ENCODE results near the gene EXOC4. TPM values are rescaled to one million over a fixed set of nuclear protein-coding genes. Genes with fewer than 3 reads are reported as not detected.

EXOC4 gene
- total and polyA plus RNA-seq, 2 experiments from 2014 or later: 23.9 to 51.7 TPM

GRCh38 chr7:133794479-133794878 is 541.6 kb downstream of the EXOC4 start:
- Histone ChIP-seq H4K20me1 (ENCODE audit: insufficient read depth) (no peaks in the 10 kb centered on the region), H2AFZ (no peak overlapping the region), H3K4me1 (ENCODE audit: insufficient read depth) (peaks cover 13% of the 10 kb centered on the region), H3K9me2 (ENCODE audit: insufficient read depth) (no peaks in the 10 kb centered on the region), H3F3A (ENCODE audit: insufficient read depth) (peaks cover 19% of the 10 kb centered on the region), H3K9ac (no peak overlapping the region), H3K79me2 (ENCODE audit: insufficient read depth) (no peaks in the 10 kb centered on the region), H3K27ac (no peak overlapping the region), H3K36me3 (ENCODE audit: low read depth) (no peaks in the 10 kb centered on the region), H3K27me3 (replicated peaks; ENCODE audit: insufficient read depth) (no peaks in the 10 kb centered on the region), H3K4me2 (ENCODE audit: unreplicated experiment) (no peak overlapping the region), H3K9me3 (ENCODE audit: low read depth) (no peaks in the 10 kb centered on the region), H3K4me3 (no peak overlapping the region)
- in situ Hi-C loops (cut with MboI): no loop called here
- peak; percentile 45 for DNase-seq
- WGBS, 2 experiments (ENCODE audit: low coverage in 1 of 2, low lambda C conversion rate in 2 of 2, missing lambda C conversion rate in 2 of 2): 50% methylated on average over 2 of the region's 2 CpGs
- TF ChIP-seq EZH2phosphoT487 (IDR thresholded peaks at IDR 0.05; ENCODE audit: insufficient read depth, low read depth): no peak
- no peak for TF ChIP-seq EZH2 (IDR thresholded peaks at IDR 0.05; ENCODE audit: insufficient read depth, poor library complexity, severe bottlenecking)

DNA sequence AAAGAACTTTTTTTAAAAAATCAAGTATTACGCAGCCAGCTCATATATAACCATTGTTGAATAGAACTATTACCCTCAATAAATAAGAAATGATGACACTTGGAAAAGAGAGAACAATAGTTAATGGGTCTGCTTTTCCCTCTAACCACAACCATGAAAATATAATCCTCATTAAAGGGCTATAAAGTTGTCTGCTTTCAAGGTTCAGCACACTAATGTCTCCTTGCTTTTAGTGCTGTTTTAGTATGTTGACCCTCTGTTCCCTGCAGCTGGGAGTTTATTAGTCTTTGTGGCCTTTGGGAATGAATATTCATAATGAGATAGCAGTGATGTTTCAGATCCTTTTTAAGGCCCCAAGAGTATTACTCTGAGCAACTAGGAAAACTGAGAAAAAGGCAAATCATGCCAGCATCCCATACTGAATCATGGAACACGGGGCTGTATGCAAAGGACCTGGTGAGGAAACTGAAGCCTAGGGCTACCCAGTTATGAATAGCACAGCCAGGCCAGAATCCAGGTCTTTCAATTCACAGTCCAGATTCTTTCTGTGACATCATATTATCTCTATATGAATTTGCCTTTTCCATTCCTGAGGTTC is 542.3 kb downstream of the EXOC4 start:
- no peak overlapping the region for H3K27ac ChIP-seq
- H3K4me2 ChIP-seq (ENCODE audit: unreplicated experiment): no peak overlapping the region
- peaks cover 19% of the 10 kb centered on the region for H3F3A ChIP-seq (ENCODE audit: insufficient read depth)
- H3K9me2 ChIP-seq (ENCODE audit: insufficient read depth): no peaks in the 10 kb centered on the region
- peaks cover 13% of the 10 kb centered on the region for H3K4me1 ChIP-seq (ENCODE audit: insufficient read depth)
- no peak overlapping the region for H3K9ac ChIP-seq
- no peaks in the 10 kb centered on the region for H3K79me2 ChIP-seq (ENCODE audit: insufficient read depth)
- H4K20me1 ChIP-seq (ENCODE audit: insufficient read depth): no peaks in the 10 kb centered on the region
- WGBS, 2 experiments (ENCODE audit: low coverage in 1 of 2, low lambda C conversion rate in 2 of 2, missing lambda C conversion rate in 2 of 2): 100% methylated on average over 2 of the region's 2 CpGs
- no peak overlapping the region for H2AFZ ChIP-seq
- H3K9me3 ChIP-seq (ENCODE audit: low read depth): no peaks in the 10 kb centered on the region
- DNase-seq: no peak
- H3K4me3 ChIP-seq: no peak overlapping the region
- H3K36me3 ChIP-seq (ENCODE audit: low read depth): no peaks in the 10 kb centered on the region
- in situ Hi-C loops (cut with MboI): no loop called here
- no peaks in the 10 kb centered on the region for H3K27me3 ChIP-seq (replicated peaks; ENCODE audit: insufficient read depth)
- no peak for TF ChIP-seq EZH2 (IDR thresholded peaks at IDR 0.05; ENCODE audit: insufficient read depth, poor library complexity, severe bottlenecking)
- no peak for TF ChIP-seq EZH2phosphoT487 (IDR thresholded peaks at IDR 0.05; ENCODE audit: insufficient read depth, low read depth)

GRCh38 chr7:133796782-133797745 is 544.2 kb downstream of the EXOC4 start:
- Histone ChIP-seq H3K9me3 (ENCODE audit: low read depth) (no peaks in the 10 kb centered on the region), H3K36me3 (ENCODE audit: low read depth) (no peaks in the 10 kb centered on the region), H3K4me1 (ENCODE audit: insufficient read depth) (peaks cover 13% of the 10 kb centered on the region), H3K4me2 (ENCODE audit: unreplicated experiment) (no peak overlapping the region), H3K4me3 (no peak overlapping the region), H3K9me2 (ENCODE audit: insufficient read depth) (no peaks in the 10 kb centered on the region), H3K27ac (no peak overlapping the region), H4K20me1 (ENCODE audit: insufficient read depth) (no peaks in the 10 kb centered on the region), H3K9ac (no peak overlapping the region), H3F3A (ENCODE audit: insufficient read depth) (peaks cover 19% of the 10 kb centered on the region), H3K27me3 (replicated peaks; ENCODE audit: insufficient read depth) (no peaks in the 10 kb centered on the region), H3K79me2 (ENCODE audit: insufficient read depth) (no peaks in the 10 kb centered on the region), H2AFZ (no peak overlapping the region)
- 70% methylated on average over 11 of the region's 11 CpGs for WGBS, 2 experiments (ENCODE audit: low coverage in 1 of 2, low lambda C conversion rate in 2 of 2, missing lambda C conversion rate in 2 of 2)
- DNase-seq: no peak
- no peak for TF ChIP-seq EZH2 (IDR thresholded peaks at IDR 0.05; ENCODE audit: insufficient read depth, poor library complexity, severe bottlenecking)
- no peak for TF ChIP-seq EZH2phosphoT487 (IDR thresholded peaks at IDR 0.05; ENCODE audit: insufficient read depth, low read depth)
- in situ Hi-C loops (cut with MboI): no loop called here

DNA sequence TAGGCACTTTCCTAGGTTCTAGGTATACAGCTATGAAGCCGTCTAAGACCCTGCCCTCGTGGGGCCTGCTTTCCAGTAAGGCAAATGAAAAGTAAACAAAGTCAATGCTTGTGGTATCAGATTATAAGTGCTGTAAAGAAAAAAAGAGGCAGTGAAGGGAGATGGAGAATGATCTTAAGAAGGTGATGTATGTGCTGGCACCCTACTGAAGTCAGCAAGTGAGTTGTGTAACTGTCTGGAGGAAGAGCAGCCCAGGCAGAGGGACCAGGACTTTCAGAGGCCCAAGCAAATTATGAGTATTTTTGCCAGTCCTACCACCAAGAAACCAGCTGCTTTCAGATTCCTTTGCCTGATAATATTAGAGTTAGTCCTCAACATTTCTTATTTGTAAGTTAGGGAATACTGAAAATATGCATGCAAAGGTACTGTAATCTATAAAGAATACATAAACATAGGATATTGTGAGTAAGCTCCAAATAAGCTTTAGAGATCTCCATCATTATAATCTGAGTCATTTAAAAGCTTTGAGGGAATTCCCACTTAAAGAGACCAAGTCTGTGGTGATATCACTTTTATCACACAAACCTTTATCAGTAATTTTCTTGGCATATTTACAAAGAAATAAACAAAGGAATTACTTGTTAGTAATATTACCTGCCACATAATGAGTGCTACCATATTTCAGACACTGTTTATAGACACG is 545.1 kb downstream of the EXOC4 start:
- H3K4me1 ChIP-seq (ENCODE audit: insufficient read depth): peaks cover 13% of the 10 kb centered on the region
- no peaks in the 10 kb centered on the region for H3K9me2 ChIP-seq (ENCODE audit: insufficient read depth)
- TF ChIP-seq EZH2phosphoT487 (IDR thresholded peaks at IDR 0.05; ENCODE audit: insufficient read depth, low read depth) (no peak), EZH2 (IDR thresholded peaks at IDR 0.05; ENCODE audit: insufficient read depth, poor library complexity, severe bottlenecking) (no peak)
- H3K4me2 ChIP-seq (ENCODE audit: unreplicated experiment): no peak overlapping the region
- no peaks in the 10 kb centered on the region for H4K20me1 ChIP-seq (ENCODE audit: insufficient read depth)
- in situ Hi-C loops (cut with MboI): no loop called here
- H3F3A ChIP-seq (ENCODE audit: insufficient read depth): peaks cover 19% of the 10 kb centered on the region
- H3K27ac ChIP-seq: peak overlapping the region; percentile 30
- WGBS, 2 experiments (ENCODE audit: low coverage in 1 of 2, low lambda C conversion rate in 2 of 2, missing lambda C conversion rate in 2 of 2): 59 to 66% methylated on average over 3 of the region's 3 CpGs
- peak; percentile 53 for DNase-seq
- no peaks in the 10 kb centered on the region for H3K9me3 ChIP-seq (ENCODE audit: low read depth)
- H3K79me2 ChIP-seq (ENCODE audit: insufficient read depth): no peaks in the 10 kb centered on the region
- no peak overlapping the region for H3K4me3 ChIP-seq
- H3K27me3 ChIP-seq (replicated peaks; ENCODE audit: insufficient read depth): no peaks in the 10 kb centered on the region
- no peak overlapping the region for H2AFZ ChIP-seq
- no peak overlapping the region for H3K9ac ChIP-seq
- no peaks in the 10 kb centered on the region for H3K36me3 ChIP-seq (ENCODE audit: low read depth)
